GM12872 (cell line): ENCODE results near the gene CELF1.

Source experiments
- CTCF ChIP-seq: IDR thresholded peaks from 3 replicates; pipeline ENCODE4 v1.5.1; 2011; ENCODE audit warnings: low read depth, mild to moderate bottlenecking, low read length, moderate library complexity; ENCODE audit not compliant: insufficient read depth

The CELF1 gene

GRCh38 chr11:47586098-47586855, 33.3 kb upstream of the CELF1 start, which contains the start of gene FAM180B:
Gene FAM180B (plus strand): TSS chr11:47586678. CDS start chr11:47586769, 91 bp downstream.
- TF ChIP-seq CTCF: no peak

- TF ChIP-seq CTCF: no peak
Measured at GRCh38 chr11:47583844-47584243, 30.9 kb upstream of the CELF1 start.

GRCh38 chr11:47578524-47579494, 25.9 kb upstream of the CELF1 start, which contains the start of the genes KBTBD4 and NDUFS3:
Gene KBTBD4 (minus strand): TSS chr11:47578970. CDS start chr11:47578951, 19 bp downstream.
Gene NDUFS3 (plus strand): TSS chr11:47579074. CDS start chr11:47579092, 18 bp downstream.
- TF ChIP-seq CTCF: no peak

- TF ChIP-seq CTCF: no peak
Measured at GRCh38 chr11:47577460-47578041, 24.6 kb upstream of the CELF1 start.

GRCh38 chr11:47573321-47573720, 20.4 kb upstream of the CELF1 start:
- no peak for TF ChIP-seq CTCF

GRCh38 chr11:47572715-47573255, 19.9 kb upstream of the CELF1 start:
- TF ChIP-seq CTCF: no peak

GRCh38 chr11:47571895-47572294, 19.0 kb upstream of the CELF1 start:
- TF ChIP-seq CTCF: no peak
